CD14-positive monocyte (primary cell): ENCODE data around the gene CLCNKB. TPM values are rescaled to one million over a fixed set of nuclear protein-coding genes. Genes with fewer than 3 reads are reported as not detected.

Experiments used
- DNase-seq, 3 donors: peaks; one replicate each; pipeline ENCODE4 v3.0.0-alpha.2; 2011 to 2022
- H2AFZ ChIP-seq: 2 replicates; pipeline ENCODE4 v1.6.0; 2012; ENCODE audit warnings: mild to moderate bottlenecking, low read depth, low read length, inconsistent platforms; ENCODE audit not compliant: insufficient read depth, poor library complexity, severe bottlenecking
- H3K27ac ChIP-seq, 2 donors: 1 replicate in 1 of 2; 2 replicates in 1 of 2; pipeline ENCODE4 v1.5.1; 2012 to 2013; ENCODE audit warnings: low read length in 2 of 2, control low read depth in 1 of 2, inconsistent platforms in 1 of 2, low read depth in 1 of 2, mild to moderate bottlenecking in 1 of 2
- H3K27me3 ChIP-seq, 2 donors: one replicate each; pipeline versions ENCODE4 v1.6.0 to v1.6.1; 2011 to 2013; ENCODE audit warnings: low read length in 2 of 2; ENCODE audit not compliant: control insufficient read depth in 2 of 2, insufficient read depth in 2 of 2
- H3K36me3 ChIP-seq, 2 donors: replicated peaks in 1 of 2; 1 replicate in 1 of 2; 2 replicates in 1 of 2; pipeline versions ENCODE4 v1.5.1 to v1.6.1; 2012 to 2013; ENCODE audit warnings: low read length in 2 of 2, control low read depth in 1 of 2, inconsistent platforms in 1 of 2, mild to moderate bottlenecking in 1 of 2; ENCODE audit not compliant: insufficient read depth in 2 of 2, control insufficient read depth in 1 of 2
- H3K4me1 ChIP-seq, 2 donors: 1 replicate in 1 of 2; 2 replicates in 1 of 2; pipeline versions ENCODE4 v1.5.1 to v1.6.1; 2012 to 2013; ENCODE audit warnings: low read length in 2 of 2, control low read depth in 1 of 2, inconsistent platforms in 1 of 2, mild to moderate bottlenecking in 1 of 2, moderate library complexity in 1 of 2; ENCODE audit not compliant: insufficient read depth in 2 of 2, control insufficient read depth in 1 of 2
- H3K4me2 ChIP-seq: replicated peaks from 2 replicates; pipeline ENCODE3; 2012; ENCODE audit warnings: low read length, moderate library complexity, mild to moderate bottlenecking; ENCODE audit not compliant: poor library complexity, severe bottlenecking; ENCODE audit errors: extremely low read depth
- H3K4me3 ChIP-seq, 3 experiments: fragments of 200-600 bp in 1 of 3; sonication (generic) in 1 of 3; replicated peaks in 1 of 3; 1 replicate in 2 of 3; 2 replicates in 1 of 3; pipeline ENCODE4 v1.5.1; 2011 to 2013; ENCODE audit warnings: low read length in 3 of 3, mild to moderate bottlenecking in 3 of 3, control low read depth in 2 of 3, low read depth in 2 of 3, inconsistent platforms in 1 of 3, moderate library complexity in 1 of 3
- H3K79me2 ChIP-seq: 2 replicates; pipeline ENCODE4 v1.6.0; 2012; ENCODE audit warnings: mild to moderate bottlenecking, control low read depth, inconsistent platforms, low read length, moderate library complexity; ENCODE audit not compliant: insufficient read depth
- H3K9ac ChIP-seq: 2 replicates; pipeline ENCODE4 v1.6.0; 2017; ENCODE audit warnings: low read length, mild to moderate bottlenecking; ENCODE audit not compliant: insufficient read depth, poor library complexity, severe bottlenecking
- H3K9me3 ChIP-seq, 2 donors: replicated peaks in 1 of 2; 1 replicate in 1 of 2; 2 replicates in 1 of 2; pipeline versions ENCODE4 v1.5.1 to v1.6.1; 2012 to 2013; ENCODE audit warnings: low read length in 2 of 2, control low read depth in 1 of 2; ENCODE audit not compliant: control insufficient read depth in 1 of 2, insufficient read depth in 1 of 2
- H4K20me1 ChIP-seq: 2 replicates; pipeline ENCODE4 v1.6.0; 2012; ENCODE audit warnings: mild to moderate bottlenecking, low read length, control low read depth, moderate library complexity; ENCODE audit not compliant: insufficient read depth
- H3K27ac Mint-ChIP-seq, 7 donors: one replicate each; pipeline ENCODE4 v1.8.0; 2020; ENCODE audit warnings: mild to moderate bottlenecking in 7 of 7, mixed read lengths in 7 of 7, moderate library complexity in 6 of 7, inconsistent platforms in 2 of 7
- H3K27me3 Mint-ChIP-seq, 3 donors: one replicate each; pipeline ENCODE4 v1.8.0; 2021 to 2022; ENCODE audit warnings: low read depth in 3 of 3, mild to moderate bottlenecking in 3 of 3, mixed read lengths in 3 of 3, moderate library complexity in 3 of 3, inconsistent platforms in 1 of 3
- H3K36me3 Mint-ChIP-seq, 2 donors: one replicate each; pipeline ENCODE4 v1.8.0; 2020; ENCODE audit warnings: mixed read lengths in 2 of 2, inconsistent platforms in 1 of 2, mild to moderate bottlenecking in 1 of 2
- H3K4me1 Mint-ChIP-seq: one replicate; pipeline ENCODE4 v1.8.0; 2020; ENCODE audit warnings: mild to moderate bottlenecking, mixed read lengths
- H3K4me3 Mint-ChIP-seq, 2 donors: one replicate each; pipeline ENCODE4 v1.8.0; 2020; ENCODE audit warnings: mild to moderate bottlenecking in 2 of 2, mixed read lengths in 2 of 2, moderate library complexity in 1 of 2
- H3K9me3 Mint-ChIP-seq, 7 donors: one replicate each; pipeline ENCODE4 v1.8.0; 2020 to 2022; ENCODE audit warnings: mixed read lengths in 7 of 7, mild to moderate bottlenecking in 6 of 7, moderate library complexity in 6 of 7, inconsistent platforms in 2 of 7
- WGBS: methylation state at CpG from one replicate; pipeline ENCODE4 v1.1.5; 2013; ENCODE audit warnings: missing lambda C conversion rate; ENCODE audit not compliant: insufficient coverage; 5-methylcytosine and 5-hydroxymethylcytosine counted together
- intact Hi-C, 2 donors: fragments of 100-400 bp; cut with micrococcal nuclease; formaldehyde crosslinking; loops; one replicate each; pipeline versions ENCODE4 v1.15.0 to v1.15.1; 2023
- polyA plus RNA-seq, 3 donors: library from polyadenylated mRNA; depleted of rRNA in 1 of 3; unstranded in 2 of 3; stranded (reverse) in 1 of 3; fragments of 300-500 nt in 2 of 3; fragments of >200 nt in 1 of 3; fragmentation: Illumina TruSeq in 2 of 3; gene quantifications; 1 replicate in 2 of 3; 2 replicates in 1 of 3; pipeline ENCODE4 v1.2.3, GENCODE V29; 2012 to 2021
- TF ChIP-seq, protein P1 (sequence below): fragments of 200-600 bp; IDR thresholded peaks from one replicate; pipeline ENCODE4 v1.8.0; 2022; ENCODE audit warnings: antibody characterized with exemption, mild to moderate bottlenecking

The CLCNKB gene
- polyA plus RNA-seq, 3 donors, result not detected

- H3K9ac ChIP-seq, result no peak overlapping the region
- H3K4me1 ChIP-seq, result peaks cover under 1 to 3% of the 10 kb centered on the region in 2 donors
- H3K27ac Mint-ChIP-seq, result no peak overlapping the region
- H3K4me2 ChIP-seq, result no peak overlapping the region
- no peaks in the 10 kb centered on the region for H3K36me3 ChIP-seq
- no peak for DNase-seq
- no peak overlapping the region for H2AFZ ChIP-seq
- TF ChIP-seq, protein P1, sequence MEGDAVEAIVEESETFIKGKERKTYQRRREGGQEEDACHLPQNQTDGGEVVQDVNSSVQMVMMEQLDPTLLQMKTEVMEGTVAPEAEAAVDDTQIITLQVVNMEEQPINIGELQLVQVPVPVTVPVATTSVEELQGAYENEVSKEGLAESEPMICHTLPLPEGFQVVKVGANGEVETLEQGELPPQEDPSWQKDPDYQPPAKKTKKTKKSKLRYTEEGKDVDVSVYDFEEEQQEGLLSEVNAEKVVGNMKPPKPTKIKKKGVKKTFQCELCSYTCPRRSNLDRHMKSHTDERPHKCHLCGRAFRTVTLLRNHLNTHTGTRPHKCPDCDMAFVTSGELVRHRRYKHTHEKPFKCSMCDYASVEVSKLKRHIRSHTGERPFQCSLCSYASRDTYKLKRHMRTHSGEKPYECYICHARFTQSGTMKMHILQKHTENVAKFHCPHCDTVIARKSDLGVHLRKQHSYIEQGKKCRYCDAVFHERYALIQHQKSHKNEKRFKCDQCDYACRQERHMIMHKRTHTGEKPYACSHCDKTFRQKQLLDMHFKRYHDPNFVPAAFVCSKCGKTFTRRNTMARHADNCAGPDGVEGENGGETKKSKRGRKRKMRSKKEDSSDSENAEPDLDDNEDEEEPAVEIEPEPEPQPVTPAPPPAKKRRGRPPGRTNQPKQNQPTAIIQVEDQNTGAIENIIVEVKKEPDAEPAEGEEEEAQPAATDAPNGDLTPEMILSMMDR, result no peak
- H3K9me3 ChIP-seq, result no peaks in the 10 kb centered on the region
- H3K27me3 ChIP-seq, result no peaks in the 10 kb centered on the region
- H3K4me1 Mint-ChIP-seq, result peaks cover 4% of the 10 kb centered on the region
- H3K79me2 ChIP-seq, result no peaks in the 10 kb centered on the region
- no peak overlapping the region for H3K4me3 ChIP-seq
- no peaks in the 10 kb centered on the region for H3K36me3 Mint-ChIP-seq
- H3K4me3 Mint-ChIP-seq, result no peak overlapping the region
- peaks cover 0 to 2% (median 0%) of the 10 kb centered on the region in 7 donors for H3K9me3 Mint-ChIP-seq
- 65% methylated on average over 3 of the region's 8 CpGs for WGBS
- no peak overlapping the region for H3K27ac ChIP-seq
- H4K20me1 ChIP-seq, result no peaks in the 10 kb centered on the region
- H3K27me3 Mint-ChIP-seq, result peaks cover 0 to 19% (median 3%) of the 10 kb centered on the region in 3 donors
- intact Hi-C loops, result loop anchor here in 1 of 2 donors (2.0 to 10.0 kb wide), 2 partner anchors 41 to 259 kb away; no protein-coding TSS in a partner anchor
These were observed 10.4 kb downstream of the CLCNKB start for GRCh38 chr1:16053781-16054502.

GRCh38 chr1:16054598-16055540, 11.3 kb downstream of the CLCNKB start:
- H3K27me3 Mint-ChIP-seq, result peaks cover 0 to 11% (median 3%) of the 10 kb centered on the region in 3 donors
- no peaks in the 10 kb centered on the region for H3K79me2 ChIP-seq
- peaks cover 4% of the 10 kb centered on the region for H3K4me1 Mint-ChIP-seq
- H2AFZ ChIP-seq, result no peak overlapping the region
- TF ChIP-seq, protein P1, result no peak
- WGBS, result 93% methylated on average over 2 of the region's 7 CpGs
- H3K27ac ChIP-seq, result no peak overlapping the region
- no peak overlapping the region for H3K4me3 ChIP-seq
- H3K9ac ChIP-seq, result no peak overlapping the region
- H3K9me3 ChIP-seq, result no peaks in the 10 kb centered on the region
- H3K27ac Mint-ChIP-seq, result no peak overlapping the region
- peaks cover 0 to 2% (median 0%) of the 10 kb centered on the region in 7 donors for H3K9me3 Mint-ChIP-seq
- no peaks in the 10 kb centered on the region for H3K27me3 ChIP-seq
- intact Hi-C loops, result loop anchor here in 1 of 2 donors (2.0 to 10.0 kb wide), 2 partner anchors 42 to 260 kb away; no protein-coding TSS in a partner anchor
- no peaks in the 10 kb centered on the region for H4K20me1 ChIP-seq
- no peak overlapping the region for H3K4me3 Mint-ChIP-seq
- no peaks in the 10 kb centered on the region for H3K36me3 ChIP-seq
- no peaks in the 10 kb centered on the region for H3K36me3 Mint-ChIP-seq
- DNase-seq, result no peak
- no peak overlapping the region for H3K4me2 ChIP-seq
- H3K4me1 ChIP-seq, result peaks cover 0 to 3% of the 10 kb centered on the region in 2 donors
